Measurements from ENCODE around the gene USP22. TPM values are rescaled to one million over a fixed set of nuclear protein-coding genes. Genes with fewer than 3 reads are reported as not detected.

USP22 gene
- total and polyA plus RNA-seq, 3 donors from 2014 or later = 96.3 to 216 (median 161) TPM

DNA sequence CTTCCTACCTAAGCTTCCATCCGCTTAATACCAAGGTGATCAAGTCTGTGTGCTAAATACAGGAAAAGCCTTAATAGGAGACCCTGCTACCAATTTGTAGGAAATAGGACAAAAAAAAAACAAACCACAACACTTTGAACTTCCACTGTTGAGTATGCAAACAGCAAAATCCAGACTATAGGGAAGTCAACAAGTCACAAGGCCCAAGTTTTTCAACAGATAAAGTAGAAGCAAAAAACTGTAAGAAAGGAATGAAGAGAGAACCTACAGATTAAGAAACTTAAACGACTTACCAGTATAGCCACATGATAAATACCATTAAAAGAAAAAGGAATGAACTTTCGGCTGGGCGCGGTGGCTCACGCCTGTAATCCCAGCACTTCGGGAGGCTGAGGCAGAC is 7.4 kb downstream of the USP22 start:
- H3K36me3 ChIP-seq (ENCODE audit: low read depth, missing control alignments) = no peaks in the 10 kb centered on the region
- H3K4me1 ChIP-seq = peaks cover 52% of the 10 kb centered on the region
- no peaks in the 10 kb centered on the region for H3K27me3 ChIP-seq
- no peak overlapping the region for H3K4me3 ChIP-seq
- no peak for DNase-seq
- TF ChIP-seq, protein P1, sequence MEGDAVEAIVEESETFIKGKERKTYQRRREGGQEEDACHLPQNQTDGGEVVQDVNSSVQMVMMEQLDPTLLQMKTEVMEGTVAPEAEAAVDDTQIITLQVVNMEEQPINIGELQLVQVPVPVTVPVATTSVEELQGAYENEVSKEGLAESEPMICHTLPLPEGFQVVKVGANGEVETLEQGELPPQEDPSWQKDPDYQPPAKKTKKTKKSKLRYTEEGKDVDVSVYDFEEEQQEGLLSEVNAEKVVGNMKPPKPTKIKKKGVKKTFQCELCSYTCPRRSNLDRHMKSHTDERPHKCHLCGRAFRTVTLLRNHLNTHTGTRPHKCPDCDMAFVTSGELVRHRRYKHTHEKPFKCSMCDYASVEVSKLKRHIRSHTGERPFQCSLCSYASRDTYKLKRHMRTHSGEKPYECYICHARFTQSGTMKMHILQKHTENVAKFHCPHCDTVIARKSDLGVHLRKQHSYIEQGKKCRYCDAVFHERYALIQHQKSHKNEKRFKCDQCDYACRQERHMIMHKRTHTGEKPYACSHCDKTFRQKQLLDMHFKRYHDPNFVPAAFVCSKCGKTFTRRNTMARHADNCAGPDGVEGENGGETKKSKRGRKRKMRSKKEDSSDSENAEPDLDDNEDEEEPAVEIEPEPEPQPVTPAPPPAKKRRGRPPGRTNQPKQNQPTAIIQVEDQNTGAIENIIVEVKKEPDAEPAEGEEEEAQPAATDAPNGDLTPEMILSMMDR (IDR thresholded peaks at IDR 0.05) = no peak
- TF ChIP-seq POLR2A (IDR thresholded peaks at IDR 0.05) = no peak
- intact Hi-C loops (cut with DNase I; ENCODE audit: low total_unique reads) = no loop called here
- peak overlapping the region; percentile 15 to 46 for H3K27ac ChIP-seq
- 72 to 84% methylated on average over 7 of the region's 7 CpGs for WGBS, 2 donors
- no peaks in the 10 kb centered on the region for H3K9me3 ChIP-seq

DNA sequence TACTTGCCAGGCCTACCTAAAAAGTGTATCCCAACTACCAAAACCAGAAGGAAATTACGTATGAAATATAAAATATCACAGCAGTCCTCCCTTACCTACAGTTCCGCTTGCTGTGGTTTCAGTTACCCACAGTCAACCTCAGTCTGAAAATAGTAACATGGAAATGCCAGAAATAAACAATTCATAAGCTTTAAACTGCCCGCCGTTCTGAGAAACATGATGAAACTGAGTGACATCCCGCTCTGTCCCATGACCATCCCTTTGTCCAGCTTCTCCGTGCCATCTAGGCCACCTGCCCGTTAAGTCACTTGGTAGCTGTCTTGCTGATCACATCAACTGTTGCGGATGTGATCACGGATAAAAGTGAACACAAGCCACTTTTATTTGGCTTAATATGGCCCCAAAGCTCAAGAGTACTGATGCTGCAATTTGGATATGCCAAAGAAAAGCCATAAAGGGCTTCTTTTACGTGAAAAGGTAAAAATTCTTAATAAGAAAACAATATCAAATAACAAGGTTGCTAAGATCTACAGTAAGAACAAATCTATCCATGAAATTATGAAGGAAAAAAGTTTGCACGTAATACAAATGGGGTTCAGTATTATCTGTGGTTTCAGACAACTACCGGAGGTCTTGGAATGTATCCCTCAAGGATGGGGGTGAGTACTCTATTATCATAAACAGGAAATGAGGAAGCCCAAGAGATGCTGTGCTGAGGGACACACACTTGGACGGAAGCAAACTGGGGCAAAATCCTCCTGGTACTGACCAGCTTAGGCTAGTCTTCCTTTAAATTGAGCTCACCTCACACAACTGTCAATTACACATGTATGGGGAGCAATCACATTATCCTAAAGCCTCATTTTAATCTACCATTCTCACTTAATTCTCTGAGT is 8.2 kb downstream of the USP22 start:
- peak; percentile 50 for DNase-seq
- TF ChIP-seq POLR2A (IDR thresholded peaks at IDR 0.05) = no peak
- TF ChIP-seq, protein P1 (IDR thresholded peaks at IDR 0.05) = no peak
- Histone ChIP-seq H3K27me3 (no peaks in the 10 kb centered on the region), H3K36me3 (ENCODE audit: low read depth, missing control alignments) (no peaks in the 10 kb centered on the region), H3K27ac (peak overlapping the region; percentile 46 to 53), H3K9me3 (no peaks in the 10 kb centered on the region), H3K4me3 (no peak overlapping the region), H3K4me1 (peaks cover 52% of the 10 kb centered on the region)
- intact Hi-C loops (cut with DNase I; ENCODE audit: low total_unique reads) = no loop called here
- 36 to 53% methylated on average over 13 of the region's 13 CpGs for WGBS, 2 donors

DNA sequence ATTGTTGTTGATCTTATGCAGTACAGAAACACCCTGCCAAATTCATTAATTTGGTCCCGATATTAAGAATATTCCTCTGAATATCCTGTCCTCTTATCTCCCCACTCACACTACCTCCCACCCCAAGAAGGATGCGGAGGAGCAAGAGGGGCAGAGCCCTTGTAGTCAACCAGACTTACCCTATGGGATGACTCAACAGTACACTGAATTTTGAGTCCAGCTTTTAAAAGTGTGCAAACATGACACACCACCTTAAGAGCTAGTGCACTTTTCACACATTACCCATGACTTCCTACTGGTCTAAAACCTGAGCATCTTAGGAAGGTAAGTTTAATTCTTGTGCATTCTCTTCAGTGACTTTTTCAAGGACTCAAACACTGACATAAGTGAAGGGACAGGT is 9.5 kb downstream of the USP22 start:
- no peak overlapping the region for H3K4me3 ChIP-seq
- H3K27me3 ChIP-seq = no peaks in the 10 kb centered on the region
- no peak for DNase-seq
- H3K27ac ChIP-seq = peak overlapping the region; percentile 2 to 53
- no peak for TF ChIP-seq POLR2A (IDR thresholded peaks at IDR 0.05)
- TF ChIP-seq, protein P1 (IDR thresholded peaks at IDR 0.05) = no peak
- H3K9me3 ChIP-seq = no peaks in the 10 kb centered on the region
- peaks cover 54% of the 10 kb centered on the region for H3K4me1 ChIP-seq
- intact Hi-C loops (cut with DNase I; ENCODE audit: low total_unique reads) = no loop called here
- 41 to 57% methylated on average over 2 of the region's 2 CpGs for WGBS, 2 donors
- no peaks in the 10 kb centered on the region for H3K36me3 ChIP-seq (ENCODE audit: low read depth, missing control alignments)

DNA sequence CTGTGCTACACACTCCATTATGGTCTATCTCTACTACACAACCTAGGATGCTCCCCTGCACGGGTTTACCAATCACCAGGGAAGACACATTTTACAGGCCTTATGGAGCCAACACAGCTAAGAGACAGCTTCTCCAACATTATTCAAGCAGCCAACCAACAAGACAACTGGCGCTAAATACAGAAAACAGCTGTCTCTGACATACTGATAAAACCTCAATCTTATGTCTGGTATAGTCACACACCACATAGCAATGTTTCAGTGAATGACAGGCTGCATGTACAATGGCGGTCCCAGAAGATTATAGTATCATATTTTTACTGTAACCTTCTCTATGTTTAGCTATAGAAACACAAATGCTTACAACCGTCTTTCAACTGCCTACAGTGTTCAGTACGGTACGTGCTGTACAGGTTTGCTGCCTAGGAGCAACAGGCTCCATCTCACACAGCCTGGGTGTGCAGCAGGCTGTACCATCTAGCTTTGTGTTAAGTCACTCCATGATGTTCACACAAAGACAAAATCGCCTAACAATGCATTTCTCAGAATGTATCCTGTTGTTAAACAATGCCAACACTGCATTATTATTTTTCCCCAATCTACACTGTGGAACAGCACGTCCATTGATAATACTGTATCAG is 10.9 kb downstream of the USP22 start:
- intact Hi-C loops (cut with DNase I; ENCODE audit: low total_unique reads) = no loop called here
- no peaks in the 10 kb centered on the region for H3K9me3 ChIP-seq
- DNase-seq = no peak
- 43 to 67% methylated on average over 8 of the region's 8 CpGs for WGBS, 2 donors
- H3K27me3 ChIP-seq = no peaks in the 10 kb centered on the region
- H3K4me3 ChIP-seq = no peak overlapping the region
- H3K27ac ChIP-seq = no peak overlapping the region
- peaks cover 54% of the 10 kb centered on the region for H3K4me1 ChIP-seq
- TF ChIP-seq, protein P1 (IDR thresholded peaks at IDR 0.05) = no peak
- no peak for TF ChIP-seq POLR2A (IDR thresholded peaks at IDR 0.05)
- no peaks in the 10 kb centered on the region for H3K36me3 ChIP-seq (ENCODE audit: low read depth, missing control alignments)

Measured in testis (tissue), 3 donors.